Left cardiac atrium (tissue), 4 donors: ENCODE data around the gene OPRL1. TPM values are rescaled to one million over a fixed set of nuclear protein-coding genes. Genes with fewer than 3 reads are reported as not detected.
"Not testable (repeated sequence)": the region's sequence is repeated elsewhere in the genome, so short reads cannot be mapped to it uniquely, and the experiment has no call there.

Experiments used
- ATAC-seq, 2 donors: fragments of 200-7000 bp; cut with Tn5 transposase; one replicate each; pipeline ENCODE4 v1.9.1; 2020; ENCODE audit warnings: mild to moderate bottlenecking in 2 of 2, moderate library complexity in 2 of 2
- DNase-seq: peaks from one replicate; pipeline ENCODE4 v3.0.0-alpha.2; 2020
- intact Hi-C, 2 donors: fragments of 100-400 bp; cut with DNase I; formaldehyde crosslinking; loops; one replicate each; pipeline versions ENCODE4 v1.14.1 to v1.15.1; 2022 to 2023
- total RNA-seq, 2 donors: library from RNA; stranded (reverse); fragmentation: NEBNext Ultra II Directional; extraction: Animal tissue kit (Norgen Biotek cat#: 25700); gene quantifications; one replicate each; pipeline ENCODE4 v1.2.1, GENCODE V29; 2021
- donor health status: DM: no; HTN: yes; CAD: no.
- donor health status: DM: no; HTN: yes; CAD: no; lungs with severe emphysema.
- donor health status: DM: yes; HTN: yes; CAD: no.
- donor health status: Dilated cardiomyopathy.

The OPRL1 gene
- total RNA-seq, 2 donors from 2014 or later, result 0.71 to 0.97 TPM

- DNase-seq, result no peak
- intact Hi-C loops, result no loop called here
- ATAC-seq, result no peak
Observed at GRCh38 chr20:64129146-64129782, 49.4 kb downstream of the OPRL1 start.

- DNase-seq, result no peak
- intact Hi-C loops, result no loop called here
- ATAC-seq, result no peak
Observed at GRCh38 chr20:64130271-64130670, 50.4 kb downstream of the OPRL1 start.

- ATAC-seq (no peak), DNase-seq (no peak)
- intact Hi-C loops, result no loop called here
Observed at GRCh38 chr20:64130876-64131275, 51.0 kb downstream of the OPRL1 start.

- no peak for ATAC-seq
- DNase-seq, result peak; percentile 6
- intact Hi-C loops, result no loop called here
Observed at GRCh38 chr20:64131406-64131805, 51.5 kb downstream of the OPRL1 start.

GRCh38 chr20:64133951-64134407 is 54.1 kb downstream of the OPRL1 start:
- DNase-seq (no peak), ATAC-seq (no peak)
- intact Hi-C loops, result no loop called here

- DNase-seq, ATAC-seq, intact Hi-C loops: not testable (repeated sequence)
Observed at GRCh38 chr20:64134744-64135143, 54.9 kb downstream of the OPRL1 start.

GRCh38 chr20:64136004-64136710 is 56.3 kb downstream of the OPRL1 start:
- intact Hi-C loops, result no loop called here
- no peak for DNase-seq
- no peak for ATAC-seq

- ATAC-seq (no peak), DNase-seq (no peak)
- intact Hi-C loops, result no loop called here
Observed at GRCh38 chr20:64137598-64138031, 57.7 kb downstream of the OPRL1 start.

- DNase-seq (no peak), ATAC-seq (no peak)
- intact Hi-C loops, result no loop called here
Observed at GRCh38 chr20:64138276-64138815, 58.5 kb downstream of the OPRL1 start.

- ATAC-seq, result no peak
Observed at GRCh38 chr20:64139199-64140060, 59.5 kb downstream of the OPRL1 start.

GRCh38 chr20:64140061-64140931 is 60.4 kb downstream of the OPRL1 start:
- ATAC-seq, result no peak
- intact Hi-C loops, result no loop called here
- DNase-seq, result no peak

More at GRCh38 chr20:64139199-64140060, 59.5 kb downstream of the OPRL1 start:
- no peak for DNase-seq
- intact Hi-C loops, result no loop called here

GRCh38 chr20:64140956-64141355 is 61.1 kb downstream of the OPRL1 start:
- ATAC-seq (no peak), DNase-seq (no peak)
- intact Hi-C loops, result no loop called here

- intact Hi-C loops, result no loop called here
- DNase-seq, result no peak
Observed at GRCh38 chr20:64142590-64142989, 62.7 kb downstream of the OPRL1 start.

GRCh38 chr20:64143018-64143801 is 63.3 kb downstream of the OPRL1 start:
- intact Hi-C loops, result no loop called here
- ATAC-seq, result no peak
- DNase-seq, result no peak

More at GRCh38 chr20:64142590-64142989, 62.7 kb downstream of the OPRL1 start:
- no peak for ATAC-seq

GRCh38 chr20:64144144-64144912 is 64.4 kb downstream of the OPRL1 start:
- intact Hi-C loops, result no loop called here
- DNase-seq, result no peak
- ATAC-seq, result no peak

GRCh38 chr20:64145458-64146300 is 65.8 kb downstream of the OPRL1 start:
- no peak for ATAC-seq
- intact Hi-C loops, result no loop called here
- no peak for DNase-seq
